NCI-H1436 treated with DMSO at 0.1 percent for 48 hours (cell line): ENCODE results near the gene ARHGEF7.
"Not testable (repeated sequence)": the region's sequence is repeated elsewhere in the genome, so short reads cannot be mapped to it uniquely, and the experiment has no call there.

ENCODE experiments used
- DNase-seq: peaks from one replicate; lab custom pipeline; 2025; lab: John Stamatoyannopoulos, UW

Gene ARHGEF7, protein sequence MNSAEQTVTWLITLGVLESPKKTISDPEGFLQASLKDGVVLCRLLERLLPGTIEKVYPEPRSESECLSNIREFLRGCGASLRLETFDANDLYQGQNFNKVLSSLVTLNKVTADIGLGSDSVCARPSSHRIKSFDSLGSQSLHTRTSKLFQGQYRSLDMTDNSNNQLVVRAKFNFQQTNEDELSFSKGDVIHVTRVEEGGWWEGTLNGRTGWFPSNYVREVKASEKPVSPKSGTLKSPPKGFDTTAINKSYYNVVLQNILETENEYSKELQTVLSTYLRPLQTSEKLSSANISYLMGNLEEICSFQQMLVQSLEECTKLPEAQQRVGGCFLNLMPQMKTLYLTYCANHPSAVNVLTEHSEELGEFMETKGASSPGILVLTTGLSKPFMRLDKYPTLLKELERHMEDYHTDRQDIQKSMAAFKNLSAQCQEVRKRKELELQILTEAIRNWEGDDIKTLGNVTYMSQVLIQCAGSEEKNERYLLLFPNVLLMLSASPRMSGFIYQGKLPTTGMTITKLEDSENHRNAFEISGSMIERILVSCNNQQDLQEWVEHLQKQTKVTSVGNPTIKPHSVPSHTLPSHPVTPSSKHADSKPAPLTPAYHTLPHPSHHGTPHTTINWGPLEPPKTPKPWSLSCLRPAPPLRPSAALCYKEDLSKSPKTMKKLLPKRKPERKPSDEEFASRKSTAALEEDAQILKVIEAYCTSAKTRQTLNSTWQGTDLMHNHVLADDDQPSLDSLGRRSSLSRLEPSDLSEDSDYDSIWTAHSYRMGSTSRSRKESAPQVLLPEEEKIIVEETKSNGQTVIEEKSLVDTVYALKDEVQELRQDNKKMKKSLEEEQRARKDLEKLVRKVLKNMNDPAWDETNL

DNA sequence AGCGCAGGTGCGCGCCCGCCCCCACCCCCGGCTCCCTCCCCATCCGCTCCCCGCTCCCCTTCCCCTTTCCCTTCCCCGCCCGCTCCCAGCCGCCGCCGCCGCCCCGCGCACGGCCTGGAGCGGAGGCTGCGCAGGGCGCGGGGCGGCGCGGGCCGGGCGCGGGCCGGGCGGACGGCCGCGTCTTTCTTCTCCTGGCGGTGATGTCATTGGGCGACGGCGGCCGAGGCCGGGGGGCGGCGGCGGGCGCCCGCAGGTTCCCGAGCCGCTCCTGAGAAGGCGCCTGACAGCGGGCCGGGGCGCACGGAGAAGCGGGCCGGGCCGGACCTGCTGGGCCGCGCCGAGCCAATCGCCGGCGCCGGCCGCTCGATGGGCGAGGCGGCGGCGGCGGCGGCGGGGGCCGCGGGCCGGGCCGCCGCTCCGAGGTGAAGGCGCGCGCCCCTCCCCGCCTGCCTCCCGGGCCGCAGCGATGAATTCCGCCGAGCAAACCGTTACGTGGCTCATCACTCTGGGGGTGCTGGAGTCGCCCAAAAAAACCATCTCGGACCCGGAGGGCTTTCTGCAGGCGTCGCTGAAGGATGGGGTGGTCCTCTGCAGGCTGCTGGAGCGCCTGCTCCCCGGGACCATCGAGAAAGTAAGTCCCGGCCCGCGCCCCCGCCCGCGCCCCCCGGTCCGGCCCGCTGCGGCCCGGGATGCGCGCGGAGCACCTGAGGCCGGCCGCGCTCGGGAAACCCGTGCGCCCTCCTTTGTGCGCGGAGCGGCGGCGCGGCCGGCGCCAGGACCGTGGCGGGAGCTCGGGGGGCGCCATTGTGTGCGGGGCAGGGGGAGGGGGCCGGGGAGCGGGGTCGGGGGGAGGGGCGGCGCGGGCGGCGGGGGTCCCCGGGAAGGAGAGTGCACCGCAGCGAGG lies at the start of gene ARHGEF7:
ARHGEF7 (plus strand) TSS at position 250 of the 904 bp plus-strand sequence; CDS start at position 467, 217 bp downstream.
- DNase-seq: no peak

DNA sequence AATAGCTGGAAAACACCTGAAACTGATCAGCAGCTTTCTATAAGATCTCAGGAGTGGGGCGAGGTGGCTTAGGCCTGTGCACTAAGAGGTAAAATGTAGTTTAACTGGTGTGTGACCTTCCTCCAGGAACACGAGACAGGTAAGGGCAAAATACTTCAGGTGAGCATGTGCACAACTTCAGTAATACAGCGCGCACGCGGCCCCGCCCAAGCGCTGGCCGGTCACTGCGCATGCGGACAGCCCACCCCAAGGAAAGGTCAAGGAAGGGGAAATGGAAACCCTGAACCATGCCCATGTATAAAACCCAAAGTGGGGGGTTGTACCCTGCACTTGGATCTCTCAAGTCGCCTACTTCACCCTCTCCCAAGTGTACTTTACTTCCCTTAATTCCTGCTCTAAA lies 49.4 kb upstream of the ARHGEF7 start:
- no peak for DNase-seq

- no peak for DNase-seq
These were observed 48.6 kb upstream of the ARHGEF7 start for GRCh38 chr13:111066544-111066943.

- no peak for DNase-seq
These were observed 47.1 kb upstream of the ARHGEF7 start for GRCh38 chr13:111068009-111068350.

DNA sequence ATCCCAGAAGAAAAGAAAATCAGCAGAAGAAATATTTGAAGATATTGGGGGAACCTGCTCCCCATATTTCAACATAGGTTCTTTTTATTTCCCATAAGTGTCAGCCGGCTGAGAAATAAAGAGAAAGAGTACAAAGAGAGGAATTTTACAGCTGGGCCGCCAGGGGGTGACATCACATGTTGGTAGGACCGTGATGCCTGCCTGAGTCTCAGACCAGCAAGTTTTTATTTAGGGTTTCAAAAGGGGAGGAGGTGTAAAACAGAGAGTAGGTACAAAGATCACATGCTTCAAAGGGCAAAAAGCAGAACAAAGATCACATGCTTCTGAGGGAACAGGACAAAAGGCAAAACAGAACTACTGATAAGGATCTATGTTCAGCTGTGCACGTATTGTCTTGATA lies 44.0 kb upstream of the ARHGEF7 start:
- not testable (repeated sequence) for DNase-seq

DNA sequence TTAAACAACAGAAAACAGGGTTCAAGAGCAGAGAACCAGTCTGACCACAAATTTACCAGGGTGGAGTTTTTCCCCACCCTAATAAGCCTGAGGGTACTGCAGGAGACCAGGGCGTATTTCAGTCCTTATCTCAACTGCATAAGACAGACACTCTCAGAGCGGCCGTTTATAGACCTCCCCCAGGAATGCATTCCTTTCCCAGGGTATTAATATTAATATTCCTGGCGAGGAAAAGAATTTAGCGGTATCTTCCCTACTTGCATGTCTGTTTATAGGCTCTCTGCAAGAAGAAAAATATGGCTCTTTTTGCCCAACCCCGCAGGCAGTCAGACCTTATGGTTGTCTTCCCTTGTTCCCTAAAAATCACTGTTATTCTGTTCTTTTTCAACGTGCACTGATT lies 43.6 kb upstream of the ARHGEF7 start:
- not testable (repeated sequence) for DNase-seq

DNA sequence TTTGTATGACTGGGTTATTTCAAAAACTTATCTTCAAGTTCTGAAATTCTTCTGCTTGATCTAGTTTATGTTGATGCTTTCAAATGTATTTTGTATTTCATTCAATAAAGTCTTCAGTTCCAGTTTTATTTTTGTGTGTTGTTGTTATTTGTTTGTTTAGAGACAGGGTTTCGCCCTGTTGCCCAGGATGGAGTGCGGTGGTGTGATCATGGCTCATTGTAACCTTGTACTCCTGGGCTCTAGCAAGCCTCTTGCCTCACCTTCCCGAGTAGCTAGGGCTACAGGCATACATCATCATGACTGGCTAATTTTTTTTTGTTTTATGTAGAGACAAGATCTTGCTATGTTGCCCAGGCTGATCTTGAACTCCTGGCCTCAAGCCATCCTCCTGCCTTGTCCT lies 40.3 kb upstream of the ARHGEF7 start:
- no peak for DNase-seq

GRCh38 chr13:111076155-111077013 lies 38.7 kb upstream of the ARHGEF7 start:
- DNase-seq: no peak

GRCh38 chr13:111079375-111079774 lies 35.7 kb upstream of the ARHGEF7 start:
- DNase-seq: no peak

DNA sequence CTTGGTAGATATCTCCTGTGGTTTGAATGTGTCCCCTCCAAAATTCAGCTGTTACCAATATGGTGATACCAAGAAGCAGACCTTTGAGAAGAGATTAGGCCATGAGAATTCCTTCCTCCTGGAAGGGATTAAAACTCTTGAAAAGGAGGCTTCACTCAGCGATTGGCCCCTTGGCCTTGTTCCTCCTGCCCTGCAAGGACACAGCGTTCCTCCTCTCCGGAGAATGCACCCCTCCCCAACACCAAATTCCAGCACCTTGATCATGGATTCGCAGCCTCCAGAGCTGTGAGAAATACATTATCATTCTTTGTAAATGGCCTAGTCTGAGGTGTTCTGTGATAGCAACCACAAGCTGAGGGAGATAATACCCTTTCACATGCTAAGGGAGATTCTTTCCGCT lies 34.5 kb upstream of the ARHGEF7 start:
- DNase-seq: no peak

- no peak for DNase-seq
These were observed 32.9 kb upstream of the ARHGEF7 start for GRCh38 chr13:111082240-111082639.

DNA sequence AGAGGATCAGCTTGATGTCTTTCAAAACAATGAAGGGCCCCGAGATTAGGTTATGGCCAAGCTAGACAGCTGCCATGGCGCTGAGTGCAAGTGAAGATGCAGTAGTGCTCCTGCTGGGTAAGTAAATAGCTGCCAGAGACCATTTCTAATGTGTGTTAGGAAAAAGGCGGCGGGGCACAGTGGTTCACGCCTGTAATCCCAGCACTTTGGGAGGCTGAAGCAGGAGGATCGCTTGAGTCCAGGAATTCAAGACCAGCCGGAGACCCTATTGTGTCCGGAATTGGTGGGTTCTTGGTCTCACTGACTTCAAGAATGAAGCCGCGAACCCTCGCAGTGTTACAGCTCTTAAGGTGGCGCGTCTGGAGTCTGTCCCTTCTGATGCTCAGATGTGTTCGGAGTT lies 32.3 kb upstream of the ARHGEF7 start:
- DNase-seq: not testable (repeated sequence)

- DNase-seq: not testable (repeated sequence)
These were observed 31.4 kb upstream of the ARHGEF7 start for GRCh38 chr13:111083693-111084092.

GRCh38 chr13:111090169-111090568 lies 24.9 kb upstream of the ARHGEF7 start:
- no peak for DNase-seq

DNA sequence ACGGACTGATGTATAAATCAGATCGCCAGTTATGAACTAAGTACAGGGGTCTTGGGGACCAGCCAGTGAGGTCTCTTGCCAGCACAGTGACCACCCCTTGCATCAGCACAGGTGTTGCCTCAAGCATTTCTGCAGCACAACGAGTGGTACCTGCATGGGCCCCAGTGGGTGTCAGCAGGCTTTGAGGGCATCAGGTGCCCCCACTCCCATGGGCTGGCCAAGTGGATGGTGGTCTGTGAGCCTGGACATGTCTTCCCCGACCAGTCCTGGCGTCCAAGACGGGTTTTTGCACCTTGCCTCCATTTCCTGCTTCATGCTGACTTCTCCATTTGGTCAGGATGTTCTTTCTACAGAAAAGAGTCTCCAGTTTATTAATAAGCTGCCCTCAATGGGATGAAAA lies 22.4 kb upstream of the ARHGEF7 start:
- DNase-seq: no peak

- no peak for DNase-seq
These were observed 22.0 kb upstream of the ARHGEF7 start for GRCh38 chr13:111093136-111093535.

GRCh38 chr13:111093634-111094033 lies 21.5 kb upstream of the ARHGEF7 start:
- DNase-seq: no peak

DNA sequence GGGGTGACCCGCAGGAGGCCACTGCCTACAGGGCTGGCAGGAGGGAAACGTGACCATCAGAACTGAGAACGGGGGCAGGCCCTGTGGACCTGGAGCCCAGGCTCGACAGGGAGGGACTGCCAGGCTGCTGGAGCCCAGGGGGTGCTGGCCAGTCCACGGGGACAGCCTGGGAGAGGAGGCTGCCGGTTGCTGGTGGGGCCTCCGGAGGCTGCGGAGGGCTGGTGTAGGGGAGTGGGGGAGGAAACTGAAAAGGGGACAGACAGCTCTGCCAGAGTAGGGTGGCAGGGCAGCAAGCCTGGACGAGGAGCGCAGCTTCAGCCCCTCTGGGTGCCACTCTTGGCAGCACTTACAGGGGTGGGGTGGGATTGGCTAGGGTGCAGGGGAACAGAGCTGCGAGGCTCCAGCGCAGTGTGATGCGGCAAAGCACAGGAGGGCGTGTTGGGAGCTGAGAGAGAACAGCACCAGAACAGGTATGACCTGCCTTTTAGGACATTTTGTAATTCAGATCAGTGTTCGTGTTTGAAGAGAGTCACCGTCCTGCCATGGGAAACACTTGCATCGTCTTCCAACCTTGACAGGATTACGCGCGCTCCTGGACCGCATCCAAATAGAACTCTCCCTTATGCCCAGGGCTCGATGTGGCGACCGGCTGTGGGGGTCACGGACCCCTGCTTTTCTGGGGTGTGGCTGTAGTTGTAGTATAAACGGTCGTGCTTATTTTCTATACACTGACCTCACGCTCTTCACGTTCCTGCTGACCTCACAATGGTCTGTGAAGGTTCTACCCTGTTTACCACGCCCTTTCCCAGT lies 19.9 kb upstream of the ARHGEF7 start:
- DNase-seq: no peak

DNA sequence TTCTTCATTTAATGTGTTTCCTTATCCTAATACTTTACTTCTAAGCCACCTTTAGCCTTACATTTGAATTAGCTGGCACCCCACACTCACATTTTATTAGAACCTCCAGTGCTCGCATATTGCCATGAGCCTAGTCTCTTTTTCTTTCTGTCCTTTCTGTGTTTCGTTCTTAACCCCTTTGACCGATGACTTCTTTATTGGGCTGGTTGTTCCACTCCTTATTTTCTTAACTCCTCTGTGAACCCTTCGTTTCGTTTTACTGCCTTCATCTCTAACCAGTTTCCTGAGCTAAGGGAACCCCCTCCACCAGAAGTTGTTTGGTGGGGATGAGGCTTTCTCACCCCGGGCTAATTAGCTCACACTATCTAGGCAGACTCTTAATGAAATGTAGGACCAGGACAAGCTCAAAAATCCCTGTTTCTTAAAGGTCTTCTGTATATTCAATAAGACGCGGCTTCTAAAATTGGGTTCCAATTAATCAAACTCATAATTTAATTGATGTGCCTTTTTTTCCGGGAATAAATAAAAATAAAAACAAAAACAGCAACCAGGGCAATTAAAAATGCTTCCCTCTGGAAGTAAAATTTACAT lies 19.1 kb upstream of the ARHGEF7 start:
- no peak for DNase-seq

DNA sequence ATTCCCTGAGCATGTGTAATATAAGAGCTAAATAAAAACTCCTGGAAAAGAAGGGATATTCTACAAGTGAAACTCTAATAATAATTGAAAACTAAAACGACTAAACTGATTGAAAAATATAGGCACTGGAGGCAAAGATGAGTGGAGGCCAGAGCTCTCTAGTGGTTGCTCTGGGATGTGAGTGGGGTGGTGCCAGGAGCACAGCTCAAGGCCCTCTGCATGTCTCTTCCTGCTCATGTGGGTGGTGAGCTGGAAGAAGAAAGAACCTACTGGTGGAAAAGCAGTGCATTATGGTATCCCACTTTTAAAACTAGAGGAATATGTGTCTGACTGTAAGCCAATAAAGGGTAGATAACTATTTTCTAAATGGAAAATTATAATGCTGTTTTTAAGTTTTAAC lies 15.8 kb upstream of the ARHGEF7 start:
- DNase-seq: no peak
